ENCODE results near the gene HRH1.

- TF ChIP-seq CTCF (IDR thresholded peaks at IDR 0.05), result no peak
- TF ChIP-seq POLR2A (IDR thresholded peaks at IDR 0.05; ENCODE audit: low read depth), result no peak
Measured at GRCh38 chr3:11186771-11187191, 32.5 kb downstream of the HRH1 start.

Data from esophagus muscularis mucosa (tissue), 3 donors.